Mucosa of descending colon (tissue), 3 donors: Measurements from ENCODE around the gene RAD51AP1. TPM values are rescaled to one million over a fixed set of nuclear protein-coding genes. Genes with fewer than 3 reads are reported as not detected.
A peak's percentile ranks its signal among the peaks of the same experiment; 100 is the strongest.

ENCODE experiments used
- ATAC-seq: fragments of 200-7000 bp; cut with Tn5 transposase; one replicate; pipeline ENCODE4 v1.9.1; 2020; ENCODE audit warnings: mild to moderate bottlenecking, moderate library complexity
- DNase-seq, 3 donors: peaks; one replicate each; pipeline ENCODE4 v3.0.0-alpha.2; 2020
- H3K36me3 ChIP-seq: fragments of 200-600 bp; one replicate; pipeline ENCODE4 v1.8.0; 2021; ENCODE audit warnings: low read depth, mild to moderate bottlenecking
- H3K4me1 ChIP-seq: fragments of 200-600 bp; one replicate; pipeline ENCODE4 v1.8.0; 2021; ENCODE audit warnings: low read depth, mild to moderate bottlenecking
- H3K4me3 ChIP-seq: fragments of 200-600 bp; one replicate; pipeline ENCODE4 v1.8.0; 2021; ENCODE audit warnings: mild to moderate bottlenecking
- H3K9me3 ChIP-seq: fragments of 200-600 bp; one replicate; pipeline ENCODE4 v1.8.0; 2021; ENCODE audit warnings: mild to moderate bottlenecking
- intact Hi-C, 2 donors: fragments of 100-400 bp; cut with DNase I in 1 of 2; cut with micrococcal nuclease in 1 of 2; formaldehyde crosslinking; loops; one replicate each; pipeline versions ENCODE4 v1.11.0 to v1.11.1; 2022; cut with DNase I, micrococcal nuclease
- total RNA-seq, 3 donors: library from RNA; stranded (reverse); fragmentation: NEBNext Ultra II Directional in 2 of 3; extraction: Animal tissue kit (Norgen Biotek cat#: 25700) in 2 of 3; gene quantifications; one replicate each; pipeline versions ENCODE4 v1.2.1 to v1.2.4, GENCODE V29; 2021 to 2023
- TF ChIP-seq, protein P1 (sequence below): fragments of 200-600 bp; IDR thresholded peaks from one replicate; pipeline ENCODE4 v1.8.0; 2022; ENCODE audit warnings: antibody characterized with exemption, mild to moderate bottlenecking
- donor health status: DM: no; HTN: no; CAD: no; lungs with moderate emphysema.
- donor health status: DM: no; HTN: no; CAD: no.
- donor health status: DM: no; HTN: yes; CAD: no.

Gene RAD51AP1
- total RNA-seq, 3 donors from 2014 or later, result 2.2 to 13.3 (median 4.4) TPM

DNA sequence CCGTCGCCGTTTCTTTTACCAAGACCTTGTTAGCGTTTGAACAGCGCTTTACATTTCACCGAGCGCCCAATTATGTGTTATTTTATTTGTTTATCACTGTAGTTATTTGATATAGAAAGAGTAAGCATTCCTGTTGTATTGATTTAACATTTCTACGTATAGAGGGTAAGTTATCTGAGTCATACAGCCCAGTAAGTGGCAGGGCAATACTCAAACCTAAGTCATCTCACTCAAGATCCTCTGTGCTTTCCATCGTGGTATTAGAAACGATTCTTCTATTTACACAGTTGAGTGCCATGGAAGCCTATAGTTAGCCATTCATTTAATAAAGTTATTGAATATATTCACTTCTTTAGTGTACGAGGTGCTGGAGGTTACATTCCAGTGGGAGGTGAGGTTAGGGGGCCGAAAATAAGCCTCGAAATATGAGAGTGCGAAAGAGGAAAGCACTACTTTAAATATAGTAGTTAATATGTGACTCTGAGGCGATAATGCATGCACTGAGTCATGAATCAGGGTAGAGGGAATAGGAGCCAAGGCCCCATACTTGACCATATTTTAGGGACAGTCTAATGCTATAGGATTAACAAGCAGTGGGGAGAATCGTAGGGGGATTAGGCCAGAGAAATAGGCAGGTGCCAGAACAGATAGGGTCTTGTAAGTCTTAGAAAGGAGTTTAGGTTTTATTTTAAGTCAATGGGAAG, 629 bp downstream of the RAD51AP1 start:
- Histone ChIP-seq H3K4me1 (peaks cover 22% of the 10 kb centered on the region), H3K9me3 (no peaks in the 10 kb centered on the region), H3K4me3 (peak overlapping the region; percentile 54), H3K36me3 (no peaks in the 10 kb centered on the region)
- TF ChIP-seq, protein P1, sequence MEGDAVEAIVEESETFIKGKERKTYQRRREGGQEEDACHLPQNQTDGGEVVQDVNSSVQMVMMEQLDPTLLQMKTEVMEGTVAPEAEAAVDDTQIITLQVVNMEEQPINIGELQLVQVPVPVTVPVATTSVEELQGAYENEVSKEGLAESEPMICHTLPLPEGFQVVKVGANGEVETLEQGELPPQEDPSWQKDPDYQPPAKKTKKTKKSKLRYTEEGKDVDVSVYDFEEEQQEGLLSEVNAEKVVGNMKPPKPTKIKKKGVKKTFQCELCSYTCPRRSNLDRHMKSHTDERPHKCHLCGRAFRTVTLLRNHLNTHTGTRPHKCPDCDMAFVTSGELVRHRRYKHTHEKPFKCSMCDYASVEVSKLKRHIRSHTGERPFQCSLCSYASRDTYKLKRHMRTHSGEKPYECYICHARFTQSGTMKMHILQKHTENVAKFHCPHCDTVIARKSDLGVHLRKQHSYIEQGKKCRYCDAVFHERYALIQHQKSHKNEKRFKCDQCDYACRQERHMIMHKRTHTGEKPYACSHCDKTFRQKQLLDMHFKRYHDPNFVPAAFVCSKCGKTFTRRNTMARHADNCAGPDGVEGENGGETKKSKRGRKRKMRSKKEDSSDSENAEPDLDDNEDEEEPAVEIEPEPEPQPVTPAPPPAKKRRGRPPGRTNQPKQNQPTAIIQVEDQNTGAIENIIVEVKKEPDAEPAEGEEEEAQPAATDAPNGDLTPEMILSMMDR, result no peak
- no peak for DNase-seq
- ATAC-seq, result no peak
- intact Hi-C loops, result no loop called here

DNA sequence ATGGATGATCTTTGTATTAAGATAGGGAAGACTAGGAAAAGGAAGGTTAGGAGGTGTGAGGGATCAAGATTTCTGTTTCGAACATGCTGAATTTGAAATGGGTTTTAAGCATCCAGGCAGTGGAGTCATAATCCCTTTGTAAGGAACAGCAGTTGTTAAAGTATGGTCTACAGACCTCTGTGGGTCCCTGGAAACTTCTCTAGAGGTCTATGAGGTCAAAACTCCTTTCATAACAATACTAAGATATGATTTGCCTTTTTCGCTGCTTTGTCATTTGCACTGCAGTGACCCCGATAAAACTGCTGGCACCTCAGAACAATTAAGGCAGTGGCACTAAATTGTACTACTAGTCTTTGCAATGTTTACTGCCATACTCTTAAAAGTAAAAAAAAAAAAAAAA, 1.5 kb downstream of the RAD51AP1 start:
- no peak overlapping the region for H3K4me3 ChIP-seq
- DNase-seq (no peak), ATAC-seq (no peak)
- H3K4me1 ChIP-seq, result peaks cover 22% of the 10 kb centered on the region
- no peaks in the 10 kb centered on the region for H3K9me3 ChIP-seq
- no peaks in the 10 kb centered on the region for H3K36me3 ChIP-seq
- intact Hi-C loops, result no loop called here
- TF ChIP-seq, protein P1, result no peak

GRCh38 chr12:4540638-4541037, 1.9 kb downstream of the RAD51AP1 start:
- ATAC-seq (no peak), DNase-seq (no peak)
- no peak overlapping the region for H3K4me3 ChIP-seq
- peaks cover 22% of the 10 kb centered on the region for H3K4me1 ChIP-seq
- H3K9me3 ChIP-seq, result no peaks in the 10 kb centered on the region
- H3K36me3 ChIP-seq, result no peaks in the 10 kb centered on the region
- intact Hi-C loops, result no loop called here
- TF ChIP-seq, protein P1, result no peak

GRCh38 chr12:4545195-4545594, 6.5 kb downstream of the RAD51AP1 start:
- intact Hi-C loops, result no loop called here
- no peak for ATAC-seq
- TF ChIP-seq, protein P1, result no peak
- no peaks in the 10 kb centered on the region for H3K4me1 ChIP-seq
- H3K36me3 ChIP-seq, result no peaks in the 10 kb centered on the region
- DNase-seq, result no peak
- H3K4me3 ChIP-seq, result no peak overlapping the region
- no peaks in the 10 kb centered on the region for H3K9me3 ChIP-seq

DNA sequence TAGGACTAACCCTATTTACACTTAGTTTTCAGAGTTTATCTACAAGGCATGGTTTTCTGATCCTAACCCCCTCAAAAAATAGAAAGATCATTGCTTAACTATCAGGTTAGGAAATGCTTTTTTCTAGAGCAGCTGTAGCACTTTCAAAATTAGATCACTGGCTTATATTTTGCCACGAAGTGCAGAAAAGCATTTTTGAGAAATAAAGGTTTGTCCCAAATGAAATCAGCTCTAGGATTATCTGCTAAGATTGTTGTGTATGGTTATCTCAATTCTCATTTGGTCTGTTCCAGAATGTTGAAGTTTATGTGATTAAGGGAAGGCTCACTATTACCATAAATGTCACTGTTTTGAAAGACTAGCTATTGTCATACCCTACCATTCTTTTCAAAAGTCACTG, 13.5 kb downstream of the RAD51AP1 start:
- Histone ChIP-seq H3K36me3 (no peaks in the 10 kb centered on the region), H3K4me3 (no peak overlapping the region), H3K9me3 (no peaks in the 10 kb centered on the region), H3K4me1 (no peaks in the 10 kb centered on the region)
- intact Hi-C loops, result no loop called here
- TF ChIP-seq, protein P1, result no peak
- DNase-seq (no peak), ATAC-seq (no peak)
